DOHH2 (cell line): ENCODE measurements around the gene OXNAD1.

Source experiments
- EZH2phosphoT487 ChIP-seq: fragments of 200-600 bp; sonication (generic); IDR thresholded peaks from 2 replicates; pipeline ENCODE4 v1.6.1; 2017; ENCODE audit warnings: borderline replicate concordance, mild to moderate bottlenecking, antibody characterized with exemption, low read length, moderate library complexity, mixed read lengths
- TF ChIP-seq, protein P1 (sequence below): fragments of 200-600 bp; sonication (generic); IDR thresholded peaks from one replicate; pipeline ENCODE4 v1.5.1; 2014; ENCODE audit warnings: antibody characterized with exemption, mild to moderate bottlenecking, low read depth, low read length; ENCODE audit not compliant: poor library complexity, severe bottlenecking

DNA sequence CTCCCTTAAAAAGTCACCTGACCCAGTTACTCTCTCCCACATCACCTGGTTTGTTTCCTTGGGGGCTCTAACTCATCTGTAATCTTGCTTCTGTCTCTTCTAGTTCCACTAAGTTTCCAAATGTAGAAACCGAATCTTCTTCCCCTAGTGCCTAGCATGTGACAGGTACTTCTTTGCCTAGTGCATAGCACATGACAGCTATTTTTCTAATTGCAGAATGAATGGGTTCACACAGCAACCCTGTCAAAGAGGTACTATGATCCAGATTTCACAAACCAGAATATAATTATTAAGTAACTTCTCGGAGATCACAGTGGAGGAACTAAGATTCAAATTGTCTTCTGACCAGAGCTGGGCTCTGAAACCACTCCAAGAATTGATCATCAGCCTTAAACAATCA, 7.7 kb upstream of the OXNAD1 start:
- TF ChIP-seq, protein P1, sequence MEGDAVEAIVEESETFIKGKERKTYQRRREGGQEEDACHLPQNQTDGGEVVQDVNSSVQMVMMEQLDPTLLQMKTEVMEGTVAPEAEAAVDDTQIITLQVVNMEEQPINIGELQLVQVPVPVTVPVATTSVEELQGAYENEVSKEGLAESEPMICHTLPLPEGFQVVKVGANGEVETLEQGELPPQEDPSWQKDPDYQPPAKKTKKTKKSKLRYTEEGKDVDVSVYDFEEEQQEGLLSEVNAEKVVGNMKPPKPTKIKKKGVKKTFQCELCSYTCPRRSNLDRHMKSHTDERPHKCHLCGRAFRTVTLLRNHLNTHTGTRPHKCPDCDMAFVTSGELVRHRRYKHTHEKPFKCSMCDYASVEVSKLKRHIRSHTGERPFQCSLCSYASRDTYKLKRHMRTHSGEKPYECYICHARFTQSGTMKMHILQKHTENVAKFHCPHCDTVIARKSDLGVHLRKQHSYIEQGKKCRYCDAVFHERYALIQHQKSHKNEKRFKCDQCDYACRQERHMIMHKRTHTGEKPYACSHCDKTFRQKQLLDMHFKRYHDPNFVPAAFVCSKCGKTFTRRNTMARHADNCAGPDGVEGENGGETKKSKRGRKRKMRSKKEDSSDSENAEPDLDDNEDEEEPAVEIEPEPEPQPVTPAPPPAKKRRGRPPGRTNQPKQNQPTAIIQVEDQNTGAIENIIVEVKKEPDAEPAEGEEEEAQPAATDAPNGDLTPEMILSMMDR = no peak
- TF ChIP-seq EZH2phosphoT487 = no peak
